K562 (cell line): ENCODE measurements around the gene PTPN20. TPM values are rescaled to one million over a fixed set of nuclear protein-coding genes. Genes with fewer than 3 reads are reported as not detected.

Experiments
- ATAC-seq: fragments of 200-7000 bp; cut with Tn5 transposase; 3 replicates; pipeline ENCODE4 v1.9.1; 2020; ENCODE audit warnings: moderate library complexity
- BruUV-seq: library from RNA; stranded (reverse); fragments of 400-500 nt; replicated peaks from 2 replicates; lab custom pipeline; 2021; lab: Mats Ljungman, UMichigan
- CTCF ChIA-PET: fragments of 300-600 bp; formaldehyde crosslinking; extraction: SDS; loops from one replicate; lab custom pipeline; 2021; ENCODE audit warnings: low intra/inter-chr PET ratio; lab: Yijun Ruan, JAX
- POLR2A ChIA-PET: fragments of 300-600, 350-650 bp; sonication (Branson Sonifier 250); formaldehyde crosslinking; extraction: SDS; loops from one replicate; lab custom pipeline; 2021; ENCODE audit warnings: antibody characterized with exemption, inconsistent platforms; lab: Yijun Ruan, JAX
- DNase-seq, 4 experiments: peaks; one replicate each; pipeline versions ENCODE4 v3.0.0 to v3.0.0-alpha.2; 2011 to 2018; ENCODE audit warnings: low spot score in 3 of 4, mixed read lengths in 3 of 4; ENCODE audit errors: extremely low read depth in 1 of 4
- FAIRE-seq: peaks from 2 replicates; lab custom pipeline; 2011; peaks lifted over from hg19 to GRCh38; lab: Jason Lieb, UNC
- H2AFZ ChIP-seq: 2 replicates; pipeline ENCODE4 v1.6.0; 2011; ENCODE audit warnings: low read depth, low read length, control low read depth, inconsistent platforms
- H3K27ac ChIP-seq: fragments of 200-600 bp; 3 replicates; pipeline ENCODE4 v1.8.0; 2011; ENCODE audit warnings: low read depth, mild to moderate bottlenecking, control low read depth, inconsistent platforms, low read length, moderate library complexity, mixed read lengths; ENCODE audit errors: extremely low read depth
- H3K27me3 ChIP-seq, 2 experiments: fragments of 300-600 bp in 1 of 2; 2 replicates in 1 of 2; 3 replicates in 1 of 2; pipeline versions ENCODE4 v1.6.0 to v1.8.0; 2011; ENCODE audit warnings: inconsistent platforms in 2 of 2, low read length in 2 of 2, mild to moderate bottlenecking in 1 of 2, mixed read lengths in 1 of 2, moderate library complexity in 1 of 2; ENCODE audit not compliant: control insufficient read depth in 2 of 2, insufficient read depth in 2 of 2
- H3K36me3 ChIP-seq: fragments of 300-600 bp; 3 replicates; pipeline ENCODE4 v1.8.0; 2011; ENCODE audit warnings: mild to moderate bottlenecking, low read length, inconsistent platforms; ENCODE audit not compliant: control insufficient read depth, insufficient read depth
- H3K4me1 ChIP-seq, 2 experiments: fragments of 200-600 bp in 1 of 2; replicated peaks in 1 of 2; 2 replicates in 1 of 2; 3 replicates in 1 of 2; pipeline versions ENCODE4 v1.5.1 to v1.8.0; 2011; ENCODE audit warnings: inconsistent platforms in 2 of 2, low read length in 2 of 2, mild to moderate bottlenecking in 1 of 2, mixed read lengths in 1 of 2, moderate library complexity in 1 of 2; ENCODE audit not compliant: control insufficient read depth in 2 of 2, insufficient read depth in 2 of 2
- H3K4me2 ChIP-seq: 2 replicates; pipeline ENCODE4 v1.6.1; 2011; ENCODE audit warnings: low read length, control low read depth, inconsistent platforms, mixed read lengths; ENCODE audit not compliant: insufficient read depth
- H3K4me3 ChIP-seq: fragments of 200-600 bp; sonication (generic), shearing (Covaris generic); 2 replicates; pipeline ENCODE4 v1.5.1; 2016; ENCODE audit warnings: control low read depth, inconsistent platforms
- H3K79me2 ChIP-seq: fragments of 200-600 bp; 3 replicates; pipeline ENCODE4 v1.8.0; 2011; ENCODE audit warnings: low read length, inconsistent platforms; ENCODE audit not compliant: control insufficient read depth, insufficient read depth
- H3K9ac ChIP-seq, 2 experiments: 2 replicates each; pipeline versions ENCODE4 v1.6.0 to v1.6.1; 2011; ENCODE audit warnings: low read depth in 2 of 2, low read length in 2 of 2, control low read depth in 1 of 2, inconsistent platforms in 1 of 2, mild to moderate bottlenecking in 1 of 2, mixed read lengths in 1 of 2; ENCODE audit not compliant: insufficient read depth in 1 of 2
- H3K9me1 ChIP-seq: one replicate; pipeline ENCODE4 v1.6.0; 2011; ENCODE audit warnings: inconsistent platforms, mild to moderate bottlenecking, low read length, moderate library complexity; ENCODE audit not compliant: control insufficient read depth, insufficient read depth
- H3K9me3 ChIP-seq: replicated peaks from 2 replicates; pipeline ENCODE4 v1.5.1; 2011; ENCODE audit warnings: low read depth, low read length, inconsistent platforms; ENCODE audit not compliant: control insufficient read depth, insufficient read depth
- H4K20me1 ChIP-seq: replicated peaks from 2 replicates; pipeline ENCODE4 v1.6.1; 2011; ENCODE audit warnings: low read length, inconsistent platforms, mixed read lengths; ENCODE audit not compliant: control insufficient read depth, insufficient read depth
- GTF2E2 ChIP-seq: fragments of 200-800 bp; sonication (Bioruptor generic); IDR thresholded peaks from 2 replicates; pipeline ENCODE4 v1.6.1; 2016; ENCODE audit warnings: missing genetic modification characterization, missing compliant biosample characterization
- NCOA4 ChIP-seq: fragments of 450-650 bp; IDR thresholded peaks from 2 replicates; pipeline ENCODE4 v1.6.1; 2018; ENCODE audit warnings: mild to moderate bottlenecking; ENCODE audit not compliant: partially characterized antibody
- NFXL1 ChIP-seq: fragments of 450-650 bp; formaldehyde crosslinking; IDR thresholded peaks from 2 replicates; pipeline ENCODE4 v1.4.0; 2021; ENCODE audit warnings: mild to moderate bottlenecking
- PRPF4 ChIP-seq: fragments of 200-400 bp; formaldehyde crosslinking; IDR thresholded peaks from one replicate; pipeline ENCODE4 v1.6.1; 2017; ENCODE audit warnings: low read length, low read depth, mild to moderate bottlenecking; ENCODE audit not compliant: insufficient read depth, poor library complexity, severe bottlenecking
- SREBF2 ChIP-seq: sonication (generic); formaldehyde crosslinking; IDR thresholded peaks from 2 replicates; pipeline ENCODE4 v1.4.0; 2020; ENCODE audit warnings: mild to moderate bottlenecking, missing genetic modification reagents
- XRCC5 ChIP-seq: fragments of 200-400 bp; formaldehyde crosslinking; IDR thresholded peaks from 2 replicates; pipeline ENCODE4 v1.6.1; 2017; ENCODE audit warnings: low read depth, mild to moderate bottlenecking, low read length
- YY1 ChIP-seq, 3 experiments: IDR thresholded peaks; 2 replicates each; pipeline ENCODE4 v1.6.1; 2011; ENCODE audit warnings: low read length in 2 of 3, mild to moderate bottlenecking in 2 of 3, moderate library complexity in 2 of 3, borderline replicate concordance in 1 of 3, control low read depth in 1 of 3, low read depth in 1 of 3; ENCODE audit not compliant: insufficient read depth in 3 of 3, insufficient replicate concordance in 2 of 3, control insufficient read depth in 1 of 3, insufficient read length in 1 of 3; ENCODE audit errors: extremely low read depth in 1 of 3
- ZNF263 ChIP-seq: sonication (generic); formaldehyde crosslinking; IDR thresholded peaks from 2 replicates; pipeline ENCODE4 v1.8.0; 2022; ENCODE audit warnings: mild to moderate bottlenecking, missing genetic modification reagents, borderline replicate concordance
- ZNF778 ChIP-seq: fragments of 450-650 bp; formaldehyde crosslinking; IDR thresholded peaks from 2 replicates; pipeline ENCODE4 v1.4.0; 2020; ENCODE audit warnings: mild to moderate bottlenecking, moderate library complexity
- WGBS: fragments of 100-300 bp; shearing (Covaris generic); methylation state at CpG from one replicate; pipeline ENCODE4 v1.1.6; 2016; ENCODE audit warnings: low coverage, mixed read lengths; ENCODE audit not compliant: insufficient coverage; ENCODE audit errors: missing lambda C conversion rate; 5-methylcytosine and 5-hydroxymethylcytosine counted together
- in situ Hi-C: fragments of 300-500 bp; cut with MboI; formaldehyde crosslinking; loops from 4 replicates; pipeline ENCODE4 v1.15.0; 2018; ENCODE audit warnings: inconsistent platforms, mixed read lengths
- intact Hi-C: fragments of 100-400 bp; cut with micrococcal nuclease; formaldehyde crosslinking; loops from 2 replicates; pipeline ENCODE4 v1.14.2; 2022
- polyA plus RNA-seq, 8 experiments: library from polyadenylated mRNA; depleted of rRNA in 4 of 8; stranded (reverse) in 5 of 8; unstranded in 3 of 8; fragments of >200 nt; fragmentation: Nextera tagmentation in 2 of 8; fragmentation: Illumina TruSeq in 1 of 8; extraction: Ambion mirVana in 2 of 8; extraction: Trizol in 1 of 8; gene quantifications; 2 replicates each; pipeline versions ENCODE4 v1.2.1 to v1.2.3, GENCODE V29; 2011 to 2014; ENCODE audit warnings: inconsistent platforms in 1 of 8, missing spikeins in 1 of 8
- total RNA-seq, 7 experiments: library from RNA; depleted of rRNA in 6 of 7; stranded (reverse); fragments of >200 nt in 6 of 7; fragmentation: Illumina TruSeq in 2 of 7; extraction: Trizol in 2 of 7; gene quantifications; 2 replicates each; pipeline versions ENCODE4 v1.2.1 to v1.2.3, GENCODE V29; 2011 to 2021; ENCODE audit warnings: low replicate concordance in 1 of 7
- TF ChIP-seq, protein P1 (sequence below): sonication (generic); formaldehyde crosslinking; IDR thresholded peaks from 2 replicates; pipeline ENCODE4 v1.8.0; 2022; ENCODE audit warnings: mild to moderate bottlenecking, missing genetic modification reagents
- TF ChIP-seq, protein P2 (sequence below): fragments of 250-450 bp; sonication (Bioruptor Pico); IDR thresholded peaks from 2 replicates; pipeline ENCODE4 v1.5.0; 2020; ENCODE audit warnings: mild to moderate bottlenecking
- TF ChIP-seq, protein P3 (sequence below): fragments of 250-450 bp; sonication (Bioruptor Pico); IDR thresholded peaks from 2 replicates; pipeline ENCODE4 v1.4.0; 2020

Gene PTPN20
- total and polyA plus RNA-seq, 9 of the 15 experiments (the other 6 are each of a cell fraction or from before 2014, with no cell fraction given), result 0.03 to 0.18 (median 0.10) TPM; not detected in 6

DNA sequence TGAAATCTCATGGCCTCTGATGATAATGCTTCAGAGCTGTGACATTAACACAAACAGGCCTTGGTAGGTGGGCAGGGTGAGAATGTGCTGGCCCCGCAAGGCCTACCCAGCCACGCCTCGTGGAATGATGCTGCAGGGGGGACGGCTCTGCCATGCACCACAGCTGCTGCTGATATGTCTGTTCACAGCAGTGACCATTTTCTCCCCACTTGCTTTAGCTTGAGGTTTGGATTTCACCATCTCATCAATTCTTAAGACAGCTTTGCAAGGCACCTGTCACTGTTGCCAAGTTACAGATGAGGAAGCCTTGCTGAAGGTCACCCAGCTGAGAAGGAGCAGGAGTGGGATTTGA, 128.3 kb downstream of the PTPN20 start (continued):
- TF ChIP-seq GTF2E2 (tag) (no peak), PRPF4 (no peak)
- TF ChIP-seq, protein P1, sequence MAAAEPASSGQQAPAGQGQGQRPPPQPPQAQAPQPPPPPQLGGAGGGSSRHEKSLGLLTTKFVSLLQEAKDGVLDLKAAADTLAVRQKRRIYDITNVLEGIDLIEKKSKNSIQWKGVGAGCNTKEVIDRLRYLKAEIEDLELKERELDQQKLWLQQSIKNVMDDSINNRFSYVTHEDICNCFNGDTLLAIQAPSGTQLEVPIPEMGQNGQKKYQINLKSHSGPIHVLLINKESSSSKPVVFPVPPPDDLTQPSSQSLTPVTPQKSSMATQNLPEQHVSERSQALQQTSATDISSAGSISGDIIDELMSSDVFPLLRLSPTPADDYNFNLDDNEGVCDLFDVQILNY (CRISPR knock-in tag), result no peak

DNA sequence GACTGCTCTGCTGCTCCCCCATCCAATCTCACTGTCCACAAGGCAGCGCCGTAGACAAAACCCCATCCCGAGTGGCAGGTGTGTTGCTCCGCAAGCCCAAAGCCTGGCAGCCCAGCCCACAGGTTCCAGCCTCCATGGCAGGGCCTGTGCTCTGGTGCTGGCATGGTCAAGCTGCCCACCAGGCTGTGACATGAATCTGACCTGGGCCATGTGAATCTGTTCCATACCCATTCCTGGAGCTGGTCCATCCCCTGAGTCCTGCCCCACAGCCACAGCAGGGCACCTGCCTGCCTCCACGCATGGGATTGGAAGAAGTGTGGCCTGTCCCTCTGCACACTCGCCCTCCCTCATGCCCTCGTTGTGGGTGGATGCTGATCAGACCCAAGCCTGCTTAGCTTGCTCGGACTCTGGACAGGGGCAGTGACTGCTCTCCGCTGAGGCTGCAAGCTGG, 128.8 kb downstream of the PTPN20 start:
- DNase-seq, result no peak
- H3K27ac ChIP-seq, result no peak overlapping the region
- H3K9me3 ChIP-seq, result no peaks in the 10 kb centered on the region
- BruUV-seq, result no TSS peak
- H4K20me1 ChIP-seq, result peaks cover 8% of the 10 kb centered on the region; the same call in 1 of the 2 replicates
- no peaks in the 10 kb centered on the region; a peak in 2 of 5 replicates for H3K4me1 ChIP-seq
- no peak overlapping the region for H3K4me2 ChIP-seq
- H3K9me1 ChIP-seq, result no peaks in the 10 kb centered on the region
- ChIA-PET POLR2A (interaction anchor here (0.6 to 1.6 kb wide), 2 partner anchors 8 to 263 kb away, joined by 3 read pairs; no protein-coding TSS in a partner anchor), CTCF (no interaction called here)
- in situ Hi-C loops (no loop called here), intact Hi-C loops (no loop called here)
- no peak overlapping the region for H3K4me3 ChIP-seq
- no peak overlapping the region for H2AFZ ChIP-seq
- H3K79me2 ChIP-seq, result no peaks in the 10 kb centered on the region
- WGBS, result 1% methylated on average over 9 of the region's 9 CpGs
- ATAC-seq, result no peak
- no peaks in the 10 kb centered on the region for H3K36me3 ChIP-seq
- no peak for FAIRE-seq
- peaks cover 9 to 78% of the 10 kb centered on the region in 2 experiments; a peak in 4 of 5 replicates for H3K27me3 ChIP-seq
- no peak overlapping the region for H3K9ac ChIP-seq
- TF ChIP-seq XRCC5 (no peak), ZNF778 (no peak), SREBF2 (no peak), NFXL1 (CRISPR knock-in tag) (no peak), YY1 (IDR thresholded peaks at IDR 0.05; ENCODE audit: borderline replicate concordance in 1 of 3, control insufficient read depth in 1 of 3, extremely low read depth in 1 of 3, insufficient read depth in 3 of 3, insufficient read length in 1 of 3, insufficient replicate concordance in 2 of 3, low read depth in 1 of 3, low read length in 2 of 3) (no peak), NCOA4 (no peak), ZNF263 (CRISPR knock-in tag) (no peak)
- TF ChIP-seq, protein P2, sequence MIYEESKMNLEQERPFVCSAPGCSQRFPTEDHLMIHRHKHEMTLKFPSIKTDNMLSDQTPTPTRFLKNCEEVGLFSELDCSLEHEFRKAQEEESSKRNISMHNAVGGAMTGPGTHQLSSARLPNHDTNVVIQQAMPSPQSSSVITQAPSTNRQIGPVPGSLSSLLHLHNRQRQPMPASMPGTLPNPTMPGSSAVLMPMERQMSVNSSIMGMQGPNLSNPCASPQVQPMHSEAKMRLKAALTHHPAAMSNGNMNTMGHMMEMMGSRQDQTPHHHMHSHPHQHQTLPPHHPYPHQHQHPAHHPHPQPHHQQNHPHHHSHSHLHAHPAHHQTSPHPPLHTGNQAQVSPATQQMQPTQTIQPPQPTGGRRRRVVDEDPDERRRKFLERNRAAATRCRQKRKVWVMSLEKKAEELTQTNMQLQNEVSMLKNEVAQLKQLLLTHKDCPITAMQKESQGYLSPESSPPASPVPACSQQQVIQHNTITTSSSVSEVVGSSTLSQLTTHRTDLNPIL (CRISPR knock-in tag), result no peak
- TF ChIP-seq, protein P3, sequence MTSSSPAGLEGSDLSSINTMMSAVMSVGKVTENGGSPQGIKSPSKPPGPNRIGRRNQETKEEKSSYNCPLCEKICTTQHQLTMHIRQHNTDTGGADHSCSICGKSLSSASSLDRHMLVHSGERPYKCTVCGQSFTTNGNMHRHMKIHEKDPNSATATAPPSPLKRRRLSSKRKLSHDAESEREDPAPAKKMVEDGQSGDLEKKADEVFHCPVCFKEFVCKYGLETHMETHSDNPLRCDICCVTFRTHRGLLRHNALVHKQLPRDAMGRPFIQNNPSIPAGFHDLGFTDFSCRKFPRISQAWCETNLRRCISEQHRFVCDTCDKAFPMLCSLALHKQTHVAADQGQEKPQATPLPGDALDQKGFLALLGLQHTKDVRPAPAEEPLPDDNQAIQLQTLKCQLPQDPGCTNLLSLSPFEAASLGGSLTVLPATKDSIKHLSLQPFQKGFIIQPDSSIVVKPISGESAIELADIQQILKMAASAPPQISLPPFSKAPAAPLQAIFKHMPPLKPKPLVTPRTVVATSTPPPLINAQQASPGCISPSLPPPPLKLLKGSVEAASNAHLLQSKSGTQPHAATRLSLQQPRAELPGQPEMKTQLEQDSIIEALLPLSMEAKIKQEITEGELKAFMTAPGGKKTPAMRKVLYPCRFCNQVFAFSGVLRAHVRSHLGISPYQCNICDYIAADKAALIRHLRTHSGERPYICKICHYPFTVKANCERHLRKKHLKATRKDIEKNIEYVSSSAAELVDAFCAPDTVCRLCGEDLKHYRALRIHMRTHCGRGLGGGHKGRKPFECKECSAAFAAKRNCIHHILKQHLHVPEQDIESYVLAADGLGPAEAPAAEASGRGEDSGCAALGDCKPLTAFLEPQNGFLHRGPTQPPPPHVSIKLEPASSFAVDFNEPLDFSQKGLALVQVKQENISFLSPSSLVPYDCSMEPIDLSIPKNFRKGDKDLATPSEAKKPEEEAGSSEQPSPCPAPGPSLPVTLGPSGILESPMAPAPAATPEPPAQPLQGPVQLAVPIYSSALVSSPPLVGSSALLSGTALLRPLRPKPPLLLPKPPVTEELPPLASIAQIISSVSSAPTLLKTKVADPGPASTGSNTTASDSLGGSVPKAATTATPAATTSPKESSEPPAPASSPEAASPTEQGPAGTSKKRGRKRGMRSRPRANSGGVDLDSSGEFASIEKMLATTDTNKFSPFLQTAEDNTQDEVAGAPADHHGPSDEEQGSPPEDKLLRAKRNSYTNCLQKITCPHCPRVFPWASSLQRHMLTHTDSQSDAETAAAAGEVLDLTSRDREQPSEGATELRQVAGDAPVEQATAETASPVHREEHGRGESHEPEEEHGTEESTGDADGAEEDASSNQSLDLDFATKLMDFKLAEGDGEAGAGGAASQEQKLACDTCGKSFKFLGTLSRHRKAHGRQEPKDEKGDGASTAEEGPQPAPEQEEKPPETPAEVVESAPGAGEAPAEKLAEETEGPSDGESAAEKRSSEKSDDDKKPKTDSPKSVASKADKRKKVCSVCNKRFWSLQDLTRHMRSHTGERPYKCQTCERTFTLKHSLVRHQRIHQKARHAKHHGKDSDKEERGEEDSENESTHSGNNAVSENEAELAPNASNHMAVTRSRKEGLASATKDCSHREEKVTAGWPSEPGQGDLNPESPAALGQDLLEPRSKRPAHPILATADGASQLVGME, result no peak
